Endodermal cell (in vitro differentiated cells): ENCODE data around the gene ROBO1. TPM values are rescaled to one million over a fixed set of nuclear protein-coding genes. Genes with fewer than 3 reads are reported as not detected.

Source experiments
- DNase-seq: peaks from one replicate; pipeline ENCODE4 v3.0.0-alpha.2; 2017
- H3K27ac ChIP-seq: 2 replicates; pipeline ENCODE4 v1.5.1; 2013; ENCODE audit warnings: mild to moderate bottlenecking, low read depth, low read length, moderate library complexity
- H3K27me3 ChIP-seq: 2 replicates; pipeline ENCODE4 v1.6.1; 2013; ENCODE audit warnings: mild to moderate bottlenecking, low read length, moderate library complexity; ENCODE audit not compliant: insufficient read depth, control insufficient read depth, poor library complexity, severe bottlenecking
- H3K36me3 ChIP-seq: 2 replicates; pipeline ENCODE4 v1.7.0; 2013; ENCODE audit warnings: mild to moderate bottlenecking, low read length, moderate library complexity; ENCODE audit not compliant: control insufficient read depth, insufficient read depth
- H3K4me1 ChIP-seq: one replicate; pipeline ENCODE4 v1.7.0; 2013; ENCODE audit warnings: low read length; ENCODE audit not compliant: control insufficient read depth, insufficient read depth
- H3K4me3 ChIP-seq: 2 replicates; pipeline ENCODE4 v1.5.1; 2013; ENCODE audit warnings: mild to moderate bottlenecking, low read length, moderate library complexity
- H3K9ac ChIP-seq: 2 replicates; pipeline ENCODE4 v1.6.1; 2013; ENCODE audit warnings: mild to moderate bottlenecking, low read length, moderate library complexity; ENCODE audit not compliant: poor library complexity, severe bottlenecking; ENCODE audit errors: extremely low read depth
- H3K9me3 ChIP-seq: 2 replicates; pipeline ENCODE4 v1.6.1; 2013; ENCODE audit warnings: mild to moderate bottlenecking, low read length, moderate library complexity; ENCODE audit not compliant: control insufficient read depth
- H3K27ac Mint-ChIP-seq: 2 replicates; pipeline ENCODE4 v1.8.0; 2020; ENCODE audit warnings: mixed read lengths
- H3K27me3 Mint-ChIP-seq: 2 replicates; pipeline ENCODE4 v1.8.0; 2021; ENCODE audit warnings: mild to moderate bottlenecking, mixed read lengths; ENCODE audit not compliant: insufficient read depth
- H3K36me3 Mint-ChIP-seq: 2 replicates; pipeline ENCODE4 v1.8.0; 2020; ENCODE audit warnings: low read depth, mixed read lengths
- H3K4me1 Mint-ChIP-seq: 2 replicates; pipeline ENCODE4 v1.8.0; 2020; ENCODE audit warnings: mixed read lengths
- H3K4me3 Mint-ChIP-seq: 2 replicates; pipeline ENCODE4 v1.8.0; 2020; ENCODE audit warnings: mild to moderate bottlenecking, moderate library complexity, mixed read lengths
- H3K9me3 Mint-ChIP-seq: 2 replicates; pipeline ENCODE4 v1.8.0; 2020; ENCODE audit warnings: mild to moderate bottlenecking, mixed read lengths
- WGBS, 2 experiments: methylation state at CpG; one replicate each; pipeline versions ENCODE4 v1.1.5 to v1.1.7; 2013; ENCODE audit warnings: missing lambda C conversion rate in 2 of 2, mixed read lengths in 1 of 2; ENCODE audit not compliant: insufficient coverage in 1 of 2, insufficient read length in 1 of 2; 5-methylcytosine and 5-hydroxymethylcytosine counted together
- total RNA-seq, 2 donors: library from RNA; stranded (reverse); fragmentation: NEBNext Ultra II Directional in 1 of 2; extraction: Animal tissue kit (Norgen Biotek cat#: 25700) in 1 of 2; gene quantifications; 2 replicates in 1 of 2; 3 replicates in 1 of 2; pipeline ENCODE4 v1.2.1, GENCODE V29; 2021
- TF ChIP-seq, protein P1 (sequence below): fragments of 200-600 bp; sonication (generic); conservative IDR thresholded peaks from 2 replicates; pipeline ENCODE4 v1.5.0; 2021; ENCODE audit warnings: antibody characterized with exemption, mild to moderate bottlenecking

Gene ROBO1
- total RNA-seq, 2 donors from 2014 or later, result 74.8 to 75.9 TPM

DNA sequence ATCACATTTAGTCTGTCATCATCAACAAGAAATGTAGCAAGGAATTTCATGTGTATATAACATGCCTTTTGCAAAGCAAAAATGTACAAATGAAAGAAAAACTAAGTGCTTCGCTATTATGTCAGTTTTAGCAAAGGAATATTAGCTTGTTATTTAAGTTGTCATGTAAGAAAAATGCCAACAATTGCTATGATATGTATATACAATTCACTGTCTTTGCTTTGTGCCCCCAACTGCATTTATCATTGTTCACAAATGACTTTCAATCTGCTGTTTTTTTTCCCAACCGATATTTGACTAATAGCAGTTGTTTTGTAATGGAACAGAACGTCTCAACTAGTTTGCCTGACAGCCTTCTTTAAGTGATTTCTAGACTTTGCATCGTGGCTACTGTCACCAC, 207.1 kb downstream of the ROBO1 start:
- no peaks in the 10 kb centered on the region for H3K36me3 Mint-ChIP-seq
- H3K4me1 ChIP-seq, result no peaks in the 10 kb centered on the region
- no peaks in the 10 kb centered on the region for H3K9me3 ChIP-seq
- H3K27me3 ChIP-seq, result no peaks in the 10 kb centered on the region
- H3K9ac ChIP-seq, result no peak overlapping the region
- H3K4me3 ChIP-seq, result no peak overlapping the region
- WGBS, 2 experiments, result 91 to 94% methylated on average over 3 to 4 of the region's 4 CpGs
- H3K36me3 ChIP-seq, result no peaks in the 10 kb centered on the region
- no peak overlapping the region for H3K27ac Mint-ChIP-seq
- DNase-seq, result no peak
- no peak overlapping the region for H3K4me3 Mint-ChIP-seq
- H3K27ac ChIP-seq, result no peak overlapping the region
- no peaks in the 10 kb centered on the region for H3K4me1 Mint-ChIP-seq
- TF ChIP-seq, protein P1, sequence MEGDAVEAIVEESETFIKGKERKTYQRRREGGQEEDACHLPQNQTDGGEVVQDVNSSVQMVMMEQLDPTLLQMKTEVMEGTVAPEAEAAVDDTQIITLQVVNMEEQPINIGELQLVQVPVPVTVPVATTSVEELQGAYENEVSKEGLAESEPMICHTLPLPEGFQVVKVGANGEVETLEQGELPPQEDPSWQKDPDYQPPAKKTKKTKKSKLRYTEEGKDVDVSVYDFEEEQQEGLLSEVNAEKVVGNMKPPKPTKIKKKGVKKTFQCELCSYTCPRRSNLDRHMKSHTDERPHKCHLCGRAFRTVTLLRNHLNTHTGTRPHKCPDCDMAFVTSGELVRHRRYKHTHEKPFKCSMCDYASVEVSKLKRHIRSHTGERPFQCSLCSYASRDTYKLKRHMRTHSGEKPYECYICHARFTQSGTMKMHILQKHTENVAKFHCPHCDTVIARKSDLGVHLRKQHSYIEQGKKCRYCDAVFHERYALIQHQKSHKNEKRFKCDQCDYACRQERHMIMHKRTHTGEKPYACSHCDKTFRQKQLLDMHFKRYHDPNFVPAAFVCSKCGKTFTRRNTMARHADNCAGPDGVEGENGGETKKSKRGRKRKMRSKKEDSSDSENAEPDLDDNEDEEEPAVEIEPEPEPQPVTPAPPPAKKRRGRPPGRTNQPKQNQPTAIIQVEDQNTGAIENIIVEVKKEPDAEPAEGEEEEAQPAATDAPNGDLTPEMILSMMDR, result no peak
- H3K27me3 Mint-ChIP-seq, result no peaks in the 10 kb centered on the region
- H3K9me3 Mint-ChIP-seq, result peaks cover 4% of the 10 kb centered on the region

DNA sequence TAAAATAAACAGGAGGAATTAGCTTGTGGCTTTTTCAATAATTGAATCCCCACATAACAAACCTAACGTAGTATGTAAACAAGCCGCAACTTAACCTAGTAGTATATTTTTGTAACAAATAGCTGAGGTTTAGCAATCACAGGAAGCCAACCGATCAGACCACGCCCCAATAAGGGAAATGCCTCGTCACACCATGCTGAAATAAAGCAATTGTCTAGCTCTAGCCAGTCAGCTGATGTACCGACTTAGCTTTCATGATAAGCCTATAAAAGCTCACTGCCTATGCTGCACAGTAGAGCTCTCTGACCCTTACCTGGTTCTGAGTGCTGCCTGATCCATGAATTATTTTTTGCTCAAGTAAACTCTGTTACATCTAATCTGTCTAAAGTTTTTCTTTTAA, 208.9 kb downstream of the ROBO1 start:
- H3K4me3 Mint-ChIP-seq, result no peak overlapping the region
- no peaks in the 10 kb centered on the region for H3K36me3 Mint-ChIP-seq
- H3K36me3 ChIP-seq, result no peaks in the 10 kb centered on the region
- H3K4me3 ChIP-seq, result no peak overlapping the region
- no peak overlapping the region for H3K27ac Mint-ChIP-seq
- TF ChIP-seq, protein P1, result no peak
- no peaks in the 10 kb centered on the region for H3K4me1 Mint-ChIP-seq
- no peaks in the 10 kb centered on the region for H3K9me3 ChIP-seq
- no peaks in the 10 kb centered on the region for H3K27me3 ChIP-seq
- H3K27ac ChIP-seq, result no peak overlapping the region
- no peak overlapping the region for H3K9ac ChIP-seq
- WGBS, 2 experiments, result 89 to 93% methylated on average over 4 to 6 of the region's 6 CpGs
- H3K27me3 Mint-ChIP-seq, result no peaks in the 10 kb centered on the region
- no peaks in the 10 kb centered on the region for H3K4me1 ChIP-seq
- DNase-seq, result no peak
- peaks cover 4% of the 10 kb centered on the region for H3K9me3 Mint-ChIP-seq

DNA sequence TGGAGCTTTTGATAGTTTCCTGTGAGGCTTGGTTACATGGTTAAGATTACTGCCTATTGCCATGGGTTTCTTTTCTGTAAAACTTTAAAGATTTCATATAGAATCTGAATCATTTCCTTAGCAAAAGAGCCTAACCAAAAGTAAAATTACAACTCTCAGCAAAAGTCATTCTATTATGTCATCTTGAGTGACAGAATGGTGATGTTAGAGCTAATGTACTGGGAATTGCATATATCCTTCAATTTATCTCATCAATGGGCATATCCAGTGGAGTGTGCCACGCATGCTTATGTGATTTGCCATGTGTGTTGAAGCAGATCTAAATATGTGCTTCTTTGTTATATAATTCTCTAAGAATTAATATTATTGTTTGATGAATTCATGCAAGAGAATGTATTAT, 212.1 kb downstream of the ROBO1 start:
- no peaks in the 10 kb centered on the region for H3K27me3 ChIP-seq
- H3K4me1 Mint-ChIP-seq, result peaks cover 4% of the 10 kb centered on the region
- TF ChIP-seq, protein P1, result no peak
- no peak for DNase-seq
- H3K9me3 Mint-ChIP-seq, result peaks cover 4% of the 10 kb centered on the region
- no peaks in the 10 kb centered on the region for H3K4me1 ChIP-seq
- H3K4me3 ChIP-seq, result no peak overlapping the region
- H3K36me3 ChIP-seq, result no peaks in the 10 kb centered on the region
- H3K27me3 Mint-ChIP-seq, result no peaks in the 10 kb centered on the region
- no peak overlapping the region for H3K9ac ChIP-seq
- H3K27ac Mint-ChIP-seq, result no peak overlapping the region
- H3K27ac ChIP-seq, result no peak overlapping the region
- no peaks in the 10 kb centered on the region for H3K36me3 Mint-ChIP-seq
- no peak overlapping the region for H3K4me3 Mint-ChIP-seq
- H3K9me3 ChIP-seq, result no peaks in the 10 kb centered on the region
- 100% methylated on average over 1 of the region's 1 CpG; no CpG with 5 or more reads in 1 of the 2 experiments for WGBS, 2 experiments
